GM12874 (cell line): Measurements from ENCODE around the gene CFAP161.

Experiments
- TF ChIP-seq, protein P1 (sequence below): IDR thresholded peaks from 2 replicates; pipeline ENCODE4 v1.5.1; 2011; ENCODE audit warnings: low read depth, mild to moderate bottlenecking, control low read depth, low read length, moderate library complexity; ENCODE audit not compliant: insufficient read depth

The CFAP161 gene

DNA sequence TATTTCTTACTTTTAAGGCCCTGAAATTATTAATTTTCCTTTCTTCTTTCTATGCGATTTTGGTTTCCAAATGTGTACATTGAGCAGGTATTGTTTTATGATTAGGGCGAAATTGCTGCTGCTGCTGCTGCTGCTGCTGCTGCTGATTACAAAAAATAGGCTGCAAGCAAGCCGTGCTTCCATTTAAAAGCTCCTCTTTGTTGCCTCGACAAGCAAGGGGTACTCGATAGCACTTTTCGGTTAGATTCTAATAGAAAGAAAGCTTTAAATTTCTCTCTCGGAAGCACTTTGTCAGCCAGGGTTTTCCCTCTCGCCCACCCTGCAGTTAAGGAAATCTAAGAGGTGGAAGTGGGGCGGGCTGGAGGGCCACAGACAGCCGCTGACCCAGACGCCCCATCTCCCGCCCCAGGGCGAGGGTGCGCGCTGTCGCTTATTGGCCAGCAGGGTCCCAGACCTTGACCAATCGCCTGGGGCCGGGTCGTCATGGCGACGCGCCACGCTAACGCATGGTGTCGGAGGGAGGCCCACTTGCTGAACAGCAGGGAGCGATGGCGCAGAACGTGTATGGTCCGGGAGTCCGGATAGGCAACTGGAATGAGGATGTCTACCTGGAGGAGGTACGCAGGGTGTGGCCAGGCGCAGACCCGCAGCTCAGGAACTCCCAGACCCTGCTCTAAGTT is at the start of gene CFAP161:
CFAP161 (plus strand) TSS at position 489 of the 680 bp plus-strand sequence; CDS start at position 549, 60 bp downstream.
- TF ChIP-seq, protein P1, sequence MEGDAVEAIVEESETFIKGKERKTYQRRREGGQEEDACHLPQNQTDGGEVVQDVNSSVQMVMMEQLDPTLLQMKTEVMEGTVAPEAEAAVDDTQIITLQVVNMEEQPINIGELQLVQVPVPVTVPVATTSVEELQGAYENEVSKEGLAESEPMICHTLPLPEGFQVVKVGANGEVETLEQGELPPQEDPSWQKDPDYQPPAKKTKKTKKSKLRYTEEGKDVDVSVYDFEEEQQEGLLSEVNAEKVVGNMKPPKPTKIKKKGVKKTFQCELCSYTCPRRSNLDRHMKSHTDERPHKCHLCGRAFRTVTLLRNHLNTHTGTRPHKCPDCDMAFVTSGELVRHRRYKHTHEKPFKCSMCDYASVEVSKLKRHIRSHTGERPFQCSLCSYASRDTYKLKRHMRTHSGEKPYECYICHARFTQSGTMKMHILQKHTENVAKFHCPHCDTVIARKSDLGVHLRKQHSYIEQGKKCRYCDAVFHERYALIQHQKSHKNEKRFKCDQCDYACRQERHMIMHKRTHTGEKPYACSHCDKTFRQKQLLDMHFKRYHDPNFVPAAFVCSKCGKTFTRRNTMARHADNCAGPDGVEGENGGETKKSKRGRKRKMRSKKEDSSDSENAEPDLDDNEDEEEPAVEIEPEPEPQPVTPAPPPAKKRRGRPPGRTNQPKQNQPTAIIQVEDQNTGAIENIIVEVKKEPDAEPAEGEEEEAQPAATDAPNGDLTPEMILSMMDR = no peak

GRCh38 chr15:81084716-81085115 is 49.4 kb upstream of the CFAP161 start:
- TF ChIP-seq, protein P1 = no peak

GRCh38 chr15:81085213-81085612 is 48.9 kb upstream of the CFAP161 start:
- TF ChIP-seq, protein P1 = no peak

GRCh38 chr15:81085898-81086297 is 48.2 kb upstream of the CFAP161 start:
- TF ChIP-seq, protein P1 = no peak

DNA sequence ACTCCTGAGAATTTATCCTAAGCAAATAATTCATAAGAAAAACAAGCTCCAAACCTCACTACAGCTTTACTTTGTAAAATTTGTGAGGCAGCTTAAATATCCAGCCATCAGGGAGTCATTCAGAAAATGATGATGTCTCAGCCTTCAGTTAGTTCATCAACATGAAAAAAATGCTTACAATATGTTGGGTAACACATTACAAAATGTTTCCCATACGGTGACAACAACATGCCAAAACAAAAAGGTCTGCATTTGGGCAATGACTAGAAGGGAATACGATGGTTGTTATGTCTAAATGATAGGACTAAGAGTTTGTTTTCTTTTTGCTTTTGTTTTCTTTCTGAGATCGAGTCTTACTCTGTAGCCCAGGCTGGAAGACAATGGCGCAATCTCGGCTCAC is 47.0 kb upstream of the CFAP161 start:
- TF ChIP-seq, protein P1 = no peak

GRCh38 chr15:81087694-81088093 is 46.4 kb upstream of the CFAP161 start:
- TF ChIP-seq, protein P1 = no peak

DNA sequence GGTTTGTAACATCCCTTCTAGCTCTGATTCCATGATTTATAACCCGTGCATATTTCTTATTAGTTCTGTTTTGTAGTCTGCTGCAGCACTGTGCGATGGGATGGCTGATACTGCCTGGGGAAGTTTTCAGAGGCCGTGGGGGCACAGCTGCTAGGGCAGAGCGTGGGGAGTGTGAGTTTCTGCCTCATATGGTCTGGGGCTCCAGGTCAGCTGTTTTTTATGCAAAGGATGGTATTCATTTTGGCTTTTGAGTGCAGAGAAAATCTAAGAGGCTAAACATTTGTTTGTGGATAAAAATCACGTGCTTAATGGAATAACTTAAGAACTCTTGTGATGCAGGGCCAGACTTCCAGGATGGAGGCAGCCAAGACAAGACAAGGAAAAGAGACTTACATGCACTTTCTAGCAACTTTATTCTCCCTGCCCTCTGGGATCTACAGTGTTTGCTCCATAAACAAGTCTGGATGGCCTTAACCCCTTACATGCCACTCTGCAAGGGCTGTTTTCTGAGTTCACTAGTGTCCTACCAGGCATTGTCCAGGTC is 45.5 kb upstream of the CFAP161 start:
- TF ChIP-seq, protein P1 = no peak
